CD14-positive monocyte (primary cell): ENCODE measurements around the gene RNF128. TPM values are rescaled to one million over a fixed set of nuclear protein-coding genes. Genes with fewer than 3 reads are reported as not detected.
"Not testable (repeated sequence)": the region's sequence is repeated elsewhere in the genome, so short reads cannot be mapped to it uniquely, and the experiment has no call there.

Experiments
- DNase-seq, 3 donors: peaks; one replicate each; pipeline ENCODE4 v3.0.0-alpha.2; 2011 to 2022
- H2AFZ ChIP-seq: 2 replicates; pipeline ENCODE4 v1.6.0; 2012; ENCODE audit warnings: mild to moderate bottlenecking, low read depth, low read length, inconsistent platforms; ENCODE audit not compliant: insufficient read depth, poor library complexity, severe bottlenecking
- H3K27ac ChIP-seq, 2 donors: 1 replicate in 1 of 2; 2 replicates in 1 of 2; pipeline ENCODE4 v1.5.1; 2012 to 2013; ENCODE audit warnings: low read length in 2 of 2, control low read depth in 1 of 2, inconsistent platforms in 1 of 2, low read depth in 1 of 2, mild to moderate bottlenecking in 1 of 2
- H3K27me3 ChIP-seq, 2 donors: one replicate each; pipeline versions ENCODE4 v1.6.0 to v1.6.1; 2011 to 2013; ENCODE audit warnings: low read length in 2 of 2; ENCODE audit not compliant: control insufficient read depth in 2 of 2, insufficient read depth in 2 of 2
- H3K36me3 ChIP-seq, 2 donors: replicated peaks in 1 of 2; 1 replicate in 1 of 2; 2 replicates in 1 of 2; pipeline versions ENCODE4 v1.5.1 to v1.6.1; 2012 to 2013; ENCODE audit warnings: low read length in 2 of 2, control low read depth in 1 of 2, inconsistent platforms in 1 of 2, mild to moderate bottlenecking in 1 of 2; ENCODE audit not compliant: insufficient read depth in 2 of 2, control insufficient read depth in 1 of 2
- H3K4me1 ChIP-seq, 2 donors: 1 replicate in 1 of 2; 2 replicates in 1 of 2; pipeline versions ENCODE4 v1.5.1 to v1.6.1; 2012 to 2013; ENCODE audit warnings: low read length in 2 of 2, control low read depth in 1 of 2, inconsistent platforms in 1 of 2, mild to moderate bottlenecking in 1 of 2, moderate library complexity in 1 of 2; ENCODE audit not compliant: insufficient read depth in 2 of 2, control insufficient read depth in 1 of 2
- H3K4me2 ChIP-seq: replicated peaks from 2 replicates; pipeline ENCODE3; 2012; ENCODE audit warnings: low read length, moderate library complexity, mild to moderate bottlenecking; ENCODE audit not compliant: poor library complexity, severe bottlenecking; ENCODE audit errors: extremely low read depth
- H3K4me3 ChIP-seq, 3 experiments: fragments of 200-600 bp in 1 of 3; sonication (generic) in 1 of 3; replicated peaks in 1 of 3; 1 replicate in 2 of 3; 2 replicates in 1 of 3; pipeline ENCODE4 v1.5.1; 2011 to 2013; ENCODE audit warnings: low read length in 3 of 3, mild to moderate bottlenecking in 3 of 3, control low read depth in 2 of 3, low read depth in 2 of 3, inconsistent platforms in 1 of 3, moderate library complexity in 1 of 3
- H3K79me2 ChIP-seq: 2 replicates; pipeline ENCODE4 v1.6.0; 2012; ENCODE audit warnings: mild to moderate bottlenecking, control low read depth, inconsistent platforms, low read length, moderate library complexity; ENCODE audit not compliant: insufficient read depth
- H3K9ac ChIP-seq: 2 replicates; pipeline ENCODE4 v1.6.0; 2017; ENCODE audit warnings: low read length, mild to moderate bottlenecking; ENCODE audit not compliant: insufficient read depth, poor library complexity, severe bottlenecking
- H3K9me3 ChIP-seq, 2 donors: replicated peaks in 1 of 2; 1 replicate in 1 of 2; 2 replicates in 1 of 2; pipeline versions ENCODE4 v1.5.1 to v1.6.1; 2012 to 2013; ENCODE audit warnings: low read length in 2 of 2, control low read depth in 1 of 2; ENCODE audit not compliant: control insufficient read depth in 1 of 2, insufficient read depth in 1 of 2
- H4K20me1 ChIP-seq: 2 replicates; pipeline ENCODE4 v1.6.0; 2012; ENCODE audit warnings: mild to moderate bottlenecking, low read length, control low read depth, moderate library complexity; ENCODE audit not compliant: insufficient read depth
- H3K27ac Mint-ChIP-seq, 7 donors: one replicate each; pipeline ENCODE4 v1.8.0; 2020; ENCODE audit warnings: mild to moderate bottlenecking in 7 of 7, mixed read lengths in 7 of 7, moderate library complexity in 6 of 7, inconsistent platforms in 2 of 7
- H3K27me3 Mint-ChIP-seq, 3 donors: one replicate each; pipeline ENCODE4 v1.8.0; 2021 to 2022; ENCODE audit warnings: low read depth in 3 of 3, mild to moderate bottlenecking in 3 of 3, mixed read lengths in 3 of 3, moderate library complexity in 3 of 3, inconsistent platforms in 1 of 3
- H3K36me3 Mint-ChIP-seq, 2 donors: one replicate each; pipeline ENCODE4 v1.8.0; 2020; ENCODE audit warnings: mixed read lengths in 2 of 2, inconsistent platforms in 1 of 2, mild to moderate bottlenecking in 1 of 2
- H3K4me1 Mint-ChIP-seq: one replicate; pipeline ENCODE4 v1.8.0; 2020; ENCODE audit warnings: mild to moderate bottlenecking, mixed read lengths
- H3K4me3 Mint-ChIP-seq, 2 donors: one replicate each; pipeline ENCODE4 v1.8.0; 2020; ENCODE audit warnings: mild to moderate bottlenecking in 2 of 2, mixed read lengths in 2 of 2, moderate library complexity in 1 of 2
- H3K9me3 Mint-ChIP-seq, 7 donors: one replicate each; pipeline ENCODE4 v1.8.0; 2020 to 2022; ENCODE audit warnings: mixed read lengths in 7 of 7, mild to moderate bottlenecking in 6 of 7, moderate library complexity in 6 of 7, inconsistent platforms in 2 of 7
- WGBS: methylation state at CpG from one replicate; pipeline ENCODE4 v1.1.5; 2013; ENCODE audit warnings: missing lambda C conversion rate; ENCODE audit not compliant: insufficient coverage; 5-methylcytosine and 5-hydroxymethylcytosine counted together
- intact Hi-C, 2 donors: fragments of 100-400 bp; cut with micrococcal nuclease; formaldehyde crosslinking; loops; one replicate each; pipeline versions ENCODE4 v1.15.0 to v1.15.1; 2023
- polyA plus RNA-seq, 3 donors: library from polyadenylated mRNA; depleted of rRNA in 1 of 3; unstranded in 2 of 3; stranded (reverse) in 1 of 3; fragments of 300-500 nt in 2 of 3; fragments of >200 nt in 1 of 3; fragmentation: Illumina TruSeq in 2 of 3; gene quantifications; 1 replicate in 2 of 3; 2 replicates in 1 of 3; pipeline ENCODE4 v1.2.3, GENCODE V29; 2012 to 2021

The RNF128 gene
- polyA plus RNA-seq, 3 donors = not detected

DNA sequence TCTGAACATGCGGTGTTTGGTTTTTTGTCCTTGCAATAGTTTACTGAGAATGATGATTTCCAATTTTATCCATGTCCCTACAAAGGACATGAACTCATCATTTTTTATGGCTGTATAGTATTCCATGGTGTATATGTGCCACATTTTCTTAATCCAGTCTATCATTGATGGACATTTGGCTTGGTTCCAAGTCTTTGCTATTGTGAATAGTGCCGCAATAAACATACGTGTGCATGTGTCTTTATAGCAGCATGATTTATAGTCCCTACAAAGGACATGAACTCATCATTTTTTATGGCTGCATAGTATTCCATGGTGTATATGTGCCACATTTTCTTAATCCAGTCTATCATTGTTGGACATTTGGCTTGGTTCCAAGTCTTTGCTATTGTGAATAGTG, 87.6 kb downstream of the RNF128 start:
- DNase-seq = not testable (repeated sequence)

More for the DNA sequence above, 87.6 kb downstream of the RNF128 start:
- H3K36me3 Mint-ChIP-seq, H3K79me2 ChIP-seq, H3K27me3 ChIP-seq, H3K36me3 ChIP-seq, H3K4me3 Mint-ChIP-seq, H2AFZ ChIP-seq, H3K4me1 ChIP-seq, H3K27me3 Mint-ChIP-seq, H3K9me3 Mint-ChIP-seq, H3K27ac ChIP-seq, H3K27ac Mint-ChIP-seq, H3K4me2 ChIP-seq, H3K4me1 Mint-ChIP-seq, intact Hi-C loops, H3K4me3 ChIP-seq, H3K9me3 ChIP-seq, H3K9ac ChIP-seq, H4K20me1 ChIP-seq: not testable (repeated sequence)
- WGBS = no CpG with 5 or more reads among the region's 3 CpGs

Other genes with a start within 250 kb of the RNF128 start
- under 1 TPM in 1 of 3 donors, not detected in 2; 0.05 TPM for gene RADX, start 114.7 kb upstream of the RNF128 start, polyA plus RNA-seq
- under 1 TPM; 0.15 to 0.16 (median 0.16) TPM for gene TBC1D8B, start 76.0 kb downstream of the RNF128 start, polyA plus RNA-seq
- gene RIPPLY1, start 176.6 kb downstream of the RNF128 start, polyA plus RNA-seq = not detected
- gene CLDN2, start 193.7 kb downstream of the RNF128 start, polyA plus RNA-seq = not detected